ENCODE measurements around the gene RILPL2. TPM values are rescaled to one million over a fixed set of nuclear protein-coding genes. Genes with fewer than 3 reads are reported as not detected.
"Not testable (repeated sequence)": the region's sequence is repeated elsewhere in the genome, so short reads cannot be mapped to it uniquely, and the experiment has no call there.

Gene RILPL2
- total and polyA plus RNA-seq, 4 donors: 7.7 to 40.7 (median 12.9) TPM

DNA sequence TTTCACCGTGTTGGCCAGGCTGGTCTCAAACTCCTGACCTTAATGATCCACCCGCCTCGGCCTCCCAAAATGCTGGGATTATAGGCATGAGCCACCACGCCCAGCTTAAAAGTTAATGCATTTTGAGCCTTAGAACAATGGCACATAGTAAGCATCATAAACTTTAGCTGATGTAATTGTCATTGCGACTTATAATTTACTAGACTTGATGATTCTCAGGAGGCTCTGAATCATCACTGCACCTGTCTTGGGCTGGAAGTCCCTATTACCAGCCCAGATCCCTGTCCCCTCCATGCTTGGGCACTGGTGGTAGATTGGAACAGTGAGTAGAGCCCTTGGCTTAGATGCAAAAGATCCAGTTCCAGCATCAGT, 26.5 kb downstream of the RILPL2 start:
- no peak overlapping the region for H3K27ac ChIP-seq (ENCODE audit: low read depth in 1 of 2, low read length in 1 of 2)
- no peak overlapping the region for H3K4me3 ChIP-seq
- H3K9ac ChIP-seq (ENCODE audit: insufficient read depth in 1 of 2, low read length in 2 of 2): no peak overlapping the region
- WGBS, 2 donors: 96 to 97% methylated on average over 5 of the region's 5 CpGs
- H3K27me3 ChIP-seq (ENCODE audit: control insufficient read depth in 3 of 3, insufficient read depth in 3 of 3, low read length in 2 of 3): no peaks in the 10 kb centered on the region
- H3K4me1 ChIP-seq (ENCODE audit: control insufficient read depth in 5 of 5, insufficient read depth in 5 of 5, low read length in 5 of 5): no peaks in the 10 kb centered on the region
- peaks cover 12 to 40% (median 15%) of the 10 kb centered on the region in 4 donors for H3K36me3 ChIP-seq (ENCODE audit: control insufficient read depth in 4 of 4, insufficient read depth in 4 of 4, low read length in 4 of 4)
- no peaks in the 10 kb centered on the region for H3K9me3 ChIP-seq (ENCODE audit: control insufficient read depth in 4 of 4, insufficient read depth in 3 of 4, low read length in 3 of 4)
- DNase-seq: no peak
- TF ChIP-seq CTCF (IDR thresholded peaks at IDR 0.05; ENCODE audit: control extremely low read depth, extremely low read depth): no peak
- no peak for ATAC-seq (ENCODE audit: insufficient read depth, low FRiP score)

- H3K27ac ChIP-seq (ENCODE audit: low read depth in 1 of 2, low read length in 1 of 2); H3K9me3 ChIP-seq (ENCODE audit: control insufficient read depth in 4 of 4, insufficient read depth in 3 of 4, low read length in 3 of 4): not testable (repeated sequence)
- 90 to 93% methylated on average over 11 of the region's 11 CpGs for WGBS, 2 donors
Measured at GRCh38 chr12:123409284-123410040, 27.0 kb downstream of the RILPL2 start.

GRCh38 chr12:123408619-123409018, 27.9 kb downstream of the RILPL2 start:
- not testable (repeated sequence) for H3K9ac ChIP-seq (ENCODE audit: insufficient read depth in 1 of 2, low read length in 2 of 2); ATAC-seq (ENCODE audit: insufficient read depth, low FRiP score); H3K4me1 ChIP-seq (ENCODE audit: control insufficient read depth in 5 of 5, insufficient read depth in 5 of 5, low read length in 5 of 5); H3K27me3 ChIP-seq (ENCODE audit: control insufficient read depth in 3 of 3, insufficient read depth in 3 of 3, low read length in 2 of 3); H3K4me3 ChIP-seq; H3K9me3 ChIP-seq (ENCODE audit: control insufficient read depth in 4 of 4, insufficient read depth in 3 of 4, low read length in 3 of 4); DNase-seq; H3K27ac ChIP-seq (ENCODE audit: low read depth in 1 of 2, low read length in 1 of 2)
- peaks cover 18 to 45% (median 26%) of the 10 kb centered on the region in 4 donors for H3K36me3 ChIP-seq (ENCODE audit: control insufficient read depth in 4 of 4, insufficient read depth in 4 of 4, low read length in 4 of 4)
- WGBS, 2 donors: 94 to 95% methylated on average over 6 to 7 of the region's 7 CpGs

More at GRCh38 chr12:123409284-123410040, 27.0 kb downstream of the RILPL2 start:
- H3K4me3 ChIP-seq; H3K9ac ChIP-seq (ENCODE audit: insufficient read depth in 1 of 2, low read length in 2 of 2); H3K27me3 ChIP-seq (ENCODE audit: control insufficient read depth in 3 of 3, insufficient read depth in 3 of 3, low read length in 2 of 3); DNase-seq; ATAC-seq (ENCODE audit: insufficient read depth, low FRiP score); H3K4me1 ChIP-seq (ENCODE audit: control insufficient read depth in 5 of 5, insufficient read depth in 5 of 5, low read length in 5 of 5): not testable (repeated sequence)
- H3K36me3 ChIP-seq (ENCODE audit: control insufficient read depth in 4 of 4, insufficient read depth in 4 of 4, low read length in 4 of 4): peaks cover 15 to 41% (median 21%) of the 10 kb centered on the region in 4 donors

- not testable (repeated sequence) for DNase-seq; H3K27me3 ChIP-seq (ENCODE audit: control insufficient read depth in 3 of 3, insufficient read depth in 3 of 3, low read length in 2 of 3); H3K4me3 ChIP-seq; H3K9ac ChIP-seq (ENCODE audit: insufficient read depth in 1 of 2, low read length in 2 of 2); H3K27ac ChIP-seq (ENCODE audit: low read depth in 1 of 2, low read length in 1 of 2); H3K9me3 ChIP-seq (ENCODE audit: control insufficient read depth in 4 of 4, insufficient read depth in 3 of 4, low read length in 3 of 4); ATAC-seq (ENCODE audit: insufficient read depth, low FRiP score); H3K4me1 ChIP-seq (ENCODE audit: control insufficient read depth in 5 of 5, insufficient read depth in 5 of 5, low read length in 5 of 5)
- 79 to 80% methylated on average over 12 to 13 of the region's 15 CpGs for WGBS, 2 donors
- peaks cover 22 to 50% (median 30%) of the 10 kb centered on the region in 4 donors for H3K36me3 ChIP-seq (ENCODE audit: control insufficient read depth in 4 of 4, insufficient read depth in 4 of 4, low read length in 4 of 4)
Measured at GRCh38 chr12:123407934-123408333, 28.6 kb downstream of the RILPL2 start.

DNA sequence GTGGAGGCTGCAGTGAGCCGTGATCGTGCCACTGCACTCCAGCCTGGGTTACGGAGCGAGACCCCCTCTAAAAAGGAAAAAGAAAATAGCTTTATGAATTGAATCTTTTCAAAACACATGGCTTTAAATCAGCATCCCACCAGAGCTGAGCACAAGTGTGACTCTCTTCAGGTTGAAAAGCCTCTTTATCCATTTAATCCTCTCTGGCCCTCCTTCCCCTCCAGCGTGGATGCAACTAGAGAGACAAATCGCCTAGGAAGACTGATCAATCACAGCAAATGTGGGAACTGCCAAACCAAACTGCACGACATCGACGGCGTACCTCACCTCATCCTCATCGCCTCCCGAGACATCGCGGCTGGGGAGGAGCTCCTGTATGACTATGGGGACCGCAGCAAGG, 29.2 kb downstream of the RILPL2 start:
- WGBS, 2 donors: 94 to 95% methylated on average over 10 to 15 of the region's 15 CpGs
- not testable (repeated sequence) for H3K27me3 ChIP-seq (ENCODE audit: control insufficient read depth in 3 of 3, insufficient read depth in 3 of 3, low read length in 2 of 3); H3K4me1 ChIP-seq (ENCODE audit: control insufficient read depth in 5 of 5, insufficient read depth in 5 of 5, low read length in 5 of 5); H3K4me3 ChIP-seq; ATAC-seq (ENCODE audit: insufficient read depth, low FRiP score); DNase-seq; H3K9ac ChIP-seq (ENCODE audit: insufficient read depth in 1 of 2, low read length in 2 of 2); H3K9me3 ChIP-seq (ENCODE audit: control insufficient read depth in 4 of 4, insufficient read depth in 3 of 4, low read length in 3 of 4); H3K27ac ChIP-seq (ENCODE audit: low read depth in 1 of 2, low read length in 1 of 2)
- peaks cover 27 to 48% (median 34%) of the 10 kb centered on the region in 4 donors for H3K36me3 ChIP-seq (ENCODE audit: control insufficient read depth in 4 of 4, insufficient read depth in 4 of 4, low read length in 4 of 4)

Data from lung (tissue), 12 donors.